Measurements from ENCODE around the gene LHPP. TPM values are rescaled to one million over a fixed set of nuclear protein-coding genes. Genes with fewer than 3 reads are reported as not detected.

LHPP gene
- total RNA-seq, 2 experiments from 2014 or later: 17.7 TPM

GRCh38 chr10:124520558-124521428 lies 59.2 kb downstream of the LHPP start:
- no peak for DNase-seq
- Mint-ChIP-seq H3K36me3 (ENCODE audit: low read depth) (peaks cover 2% of the 10 kb centered on the region), H3K27ac (no peak overlapping the region), H3K4me1 (ENCODE audit: low read depth) (no peaks in the 10 kb centered on the region), H3K9me3 (no peaks in the 10 kb centered on the region), H3K27me3 (ENCODE audit: low read depth) (no peaks in the 10 kb centered on the region), H3K4me3 (no peak overlapping the region)
- intact Hi-C loops (cut with micrococcal nuclease): no loop called here
- CTCF ChIA-PET: interaction anchor here (0.6 to 0.7 kb wide), 3 partner anchors 29 to 334 kb away, joined by 3 to 4 read pairs (median 4); no protein-coding TSS in a partner anchor

- H3K4me3 Mint-ChIP-seq: no peak overlapping the region
- CTCF ChIA-PET: interaction anchor here (0.6 to 0.7 kb wide), 2 partner anchors 28 to 333 kb away, joined by 3 to 4 read pairs; no protein-coding TSS in a partner anchor
- no peaks in the 10 kb centered on the region for H3K4me1 Mint-ChIP-seq (ENCODE audit: low read depth)
- no peaks in the 10 kb centered on the region for H3K9me3 Mint-ChIP-seq
- H3K36me3 Mint-ChIP-seq (ENCODE audit: low read depth): peaks cover 2% of the 10 kb centered on the region
- DNase-seq: no peak
- no peak overlapping the region for H3K27ac Mint-ChIP-seq
- no peaks in the 10 kb centered on the region for H3K27me3 Mint-ChIP-seq (ENCODE audit: low read depth)
- intact Hi-C loops (cut with micrococcal nuclease): no loop called here
Measured at GRCh38 chr10:124521429-124521871, 59.8 kb downstream of the LHPP start.

- H3K36me3 Mint-ChIP-seq (ENCODE audit: low read depth): peaks cover 2% of the 10 kb centered on the region
- DNase-seq: no peak
- H3K27ac Mint-ChIP-seq: no peak overlapping the region
- H3K9me3 Mint-ChIP-seq: no peaks in the 10 kb centered on the region
- H3K4me1 Mint-ChIP-seq (ENCODE audit: low read depth): no peaks in the 10 kb centered on the region
- no peak overlapping the region for H3K4me3 Mint-ChIP-seq
- H3K27me3 Mint-ChIP-seq (ENCODE audit: low read depth): no peaks in the 10 kb centered on the region
- intact Hi-C loops (cut with micrococcal nuclease): no loop called here
- CTCF ChIA-PET: no interaction called here
Measured at GRCh38 chr10:124522131-124522932, 60.7 kb downstream of the LHPP start.

- Mint-ChIP-seq H3K27ac (no peak overlapping the region), H3K36me3 (ENCODE audit: low read depth) (peaks cover 2% of the 10 kb centered on the region), H3K4me3 (no peak overlapping the region), H3K9me3 (no peaks in the 10 kb centered on the region), H3K27me3 (ENCODE audit: low read depth) (no peaks in the 10 kb centered on the region), H3K4me1 (ENCODE audit: low read depth) (no peaks in the 10 kb centered on the region)
- intact Hi-C loops (cut with micrococcal nuclease): no loop called here
- DNase-seq: no peak
- CTCF ChIA-PET: interaction anchor here (0.6 to 1.7 kb wide), 2 partner anchors 9 to 480 kb away, joined by 3 to 4 read pairs; no protein-coding TSS in a partner anchor
Measured at GRCh38 chr10:124522933-124523871, 61.6 kb downstream of the LHPP start.

- no peak for DNase-seq
- no peaks in the 10 kb centered on the region for H3K27me3 Mint-ChIP-seq (ENCODE audit: low read depth)
- intact Hi-C loops (cut with micrococcal nuclease): no loop called here
- H3K36me3 Mint-ChIP-seq (ENCODE audit: low read depth): peaks cover 2% of the 10 kb centered on the region
- H3K4me3 Mint-ChIP-seq: no peak overlapping the region
- H3K9me3 Mint-ChIP-seq: no peaks in the 10 kb centered on the region
- CTCF ChIA-PET: interaction anchor here (0.6 to 1.7 kb wide), 2 partner anchors 9 to 480 kb away, joined by 3 to 4 read pairs; no protein-coding TSS in a partner anchor
- no peaks in the 10 kb centered on the region for H3K4me1 Mint-ChIP-seq (ENCODE audit: low read depth)
- no peak overlapping the region for H3K27ac Mint-ChIP-seq
Measured at GRCh38 chr10:124523901-124524300, 62.3 kb downstream of the LHPP start.

- Mint-ChIP-seq H3K27ac (no peak overlapping the region), H3K9me3 (no peaks in the 10 kb centered on the region), H3K4me3 (no peak overlapping the region), H3K27me3 (ENCODE audit: low read depth) (no peaks in the 10 kb centered on the region), H3K36me3 (ENCODE audit: low read depth) (peaks cover 2% of the 10 kb centered on the region), H3K4me1 (ENCODE audit: low read depth) (peaks cover under 1% of the 10 kb centered on the region)
- intact Hi-C loops (cut with micrococcal nuclease): no loop called here
- no peak for DNase-seq
- CTCF ChIA-PET: interaction anchor here (1.4 kb wide), 1 partner anchor 10 kb away, joined by 4 read pairs; no protein-coding TSS in a partner anchor
Measured at GRCh38 chr10:124524991-124525653, 63.5 kb downstream of the LHPP start.

- no peak overlapping the region for H3K27ac Mint-ChIP-seq
- peaks cover 3% of the 10 kb centered on the region for H3K4me1 Mint-ChIP-seq (ENCODE audit: low read depth)
- CTCF ChIA-PET: interaction anchor here (1.4 to 2.3 kb wide), 2 partner anchors 9 to 301 kb away, joined by 4 to 6 read pairs; no protein-coding TSS in a partner anchor
- H3K4me3 Mint-ChIP-seq: no peak overlapping the region
- no peaks in the 10 kb centered on the region for H3K27me3 Mint-ChIP-seq (ENCODE audit: low read depth)
- H3K36me3 Mint-ChIP-seq (ENCODE audit: low read depth): no peaks in the 10 kb centered on the region
- no peaks in the 10 kb centered on the region for H3K9me3 Mint-ChIP-seq
- intact Hi-C loops (cut with micrococcal nuclease): no loop called here
- DNase-seq: no peak
Measured at GRCh38 chr10:124525751-124526600, 64.4 kb downstream of the LHPP start.

GRCh38 chr10:124526621-124527267 lies 65.1 kb downstream of the LHPP start:
- Mint-ChIP-seq H3K4me3 (no peak overlapping the region), H3K36me3 (ENCODE audit: low read depth) (no peaks in the 10 kb centered on the region), H3K4me1 (ENCODE audit: low read depth) (peaks cover 3% of the 10 kb centered on the region), H3K27ac (no peak overlapping the region), H3K27me3 (ENCODE audit: low read depth) (no peaks in the 10 kb centered on the region), H3K9me3 (no peaks in the 10 kb centered on the region)
- CTCF ChIA-PET: interaction anchor here (0.8 to 2.3 kb wide), 3 partner anchors 10 to 300 kb away, joined by 3 to 6 read pairs (median 3); no protein-coding TSS in a partner anchor
- DNase-seq: no peak
- intact Hi-C loops (cut with micrococcal nuclease): no loop called here

GRCh38 chr10:124527874-124528395 lies 66.3 kb downstream of the LHPP start:
- no peak overlapping the region for H3K27ac Mint-ChIP-seq
- no peaks in the 10 kb centered on the region for H3K9me3 Mint-ChIP-seq
- H3K4me1 Mint-ChIP-seq (ENCODE audit: low read depth): peaks cover 3% of the 10 kb centered on the region
- H3K27me3 Mint-ChIP-seq (ENCODE audit: low read depth): no peaks in the 10 kb centered on the region
- CTCF ChIA-PET: interaction anchor here (1.2 to 2.3 kb wide), 3 partner anchors 221 to 532 kb away, joined by 3 to 6 read pairs (median 4); no protein-coding TSS in a partner anchor
- H3K36me3 Mint-ChIP-seq (ENCODE audit: low read depth): no peaks in the 10 kb centered on the region
- intact Hi-C loops (cut with micrococcal nuclease): no loop called here
- no peak for DNase-seq
- H3K4me3 Mint-ChIP-seq: no peak overlapping the region

GRCh38 chr10:124529661-124530214 lies 68.1 kb downstream of the LHPP start:
- CTCF ChIA-PET: interaction anchor here (0.5 to 2.9 kb wide), 14 partner anchors 10 to 327 kb away, joined by 3 to 17 read pairs (median 4); no protein-coding TSS in a partner anchor
- no peaks in the 10 kb centered on the region for H3K27me3 Mint-ChIP-seq (ENCODE audit: low read depth)
- intact Hi-C loops (cut with micrococcal nuclease): loop anchor here (1.0 to 10.0 kb wide), 5 partner anchors 212 to 535 kb away; no protein-coding TSS in a partner anchor

More at GRCh38 chr10:124529661-124530214, 68.1 kb downstream of the LHPP start:
- H3K4me1 Mint-ChIP-seq (ENCODE audit: low read depth): peaks cover 4% of the 10 kb centered on the region
- H3K9me3 Mint-ChIP-seq: no peaks in the 10 kb centered on the region
- H3K36me3 Mint-ChIP-seq (ENCODE audit: low read depth): no peaks in the 10 kb centered on the region
- H3K27ac Mint-ChIP-seq: no peak overlapping the region
- H3K4me3 Mint-ChIP-seq: no peak overlapping the region
- DNase-seq: no peak
